GM18951 (cell line): Measurements from ENCODE around the gene OLFML2B.
"Not testable (repeated sequence)": the region's sequence is repeated elsewhere in the genome, so short reads cannot be mapped to it uniquely, and the experiment has no call there.

Experiments
- POLR2A ChIP-seq: IDR thresholded peaks from 4 replicates; pipeline ENCODE4 v1.6.1; 2011; ENCODE audit warnings: mild to moderate bottlenecking; ENCODE audit not compliant: insufficient read length, insufficient read depth; ENCODE audit errors: extremely low read depth
- in situ Hi-C: fragments of 300-500 bp; cut with MboI; formaldehyde crosslinking; loops from one replicate; pipeline ENCODE4 v1.12.0; 2022; ENCODE audit warnings: low sequenced_read_pairs, mixed read lengths, inconsistent platforms; ENCODE audit not compliant: unreplicated experiment

The OLFML2B gene

DNA sequence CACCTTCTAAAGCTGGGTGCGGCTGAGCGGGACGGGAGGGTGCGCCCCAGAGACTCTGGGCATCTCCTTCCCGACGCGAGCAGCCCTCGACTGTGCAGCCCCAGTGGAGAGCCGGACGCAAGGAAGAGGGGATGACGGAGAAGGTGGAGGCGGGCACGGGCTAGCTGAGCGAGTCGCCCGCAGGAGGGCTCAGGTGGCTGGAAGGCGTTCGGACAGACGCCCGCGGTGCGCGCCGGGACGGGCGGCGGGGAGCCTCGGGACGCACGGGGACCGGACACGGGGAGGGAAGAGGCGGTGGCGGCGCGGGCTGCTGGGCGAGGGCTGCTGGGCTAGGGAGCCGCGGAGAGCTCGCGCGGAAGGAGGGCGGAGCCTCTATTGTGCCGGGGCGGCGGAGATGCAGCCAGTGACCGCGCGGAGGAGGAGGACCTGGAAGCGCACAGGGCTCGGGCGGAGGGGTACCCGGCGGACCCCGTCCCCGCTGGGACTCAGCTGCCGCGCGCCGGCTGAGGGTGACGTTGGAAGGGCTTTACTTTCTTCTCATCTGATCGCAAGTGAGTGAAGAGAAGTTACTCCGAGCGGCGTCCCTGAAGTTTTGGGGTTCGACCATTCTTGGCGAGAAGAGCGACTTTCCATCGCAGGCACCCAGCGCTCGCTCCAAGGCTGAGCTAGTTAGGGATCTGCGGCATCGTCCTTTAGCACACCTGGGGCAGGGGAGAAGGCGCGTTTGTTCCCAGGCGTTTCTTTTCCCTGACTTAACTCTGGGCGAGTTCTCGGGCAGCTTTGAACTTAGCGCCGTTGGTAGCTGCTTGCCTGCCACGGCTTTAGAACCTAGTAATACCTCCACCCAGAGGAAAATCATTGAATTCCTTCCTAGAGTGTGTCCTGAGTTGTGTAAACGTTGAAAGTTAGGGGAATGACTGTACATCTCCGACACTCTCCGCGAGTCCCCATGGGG is at the start of gene OLFML2B:
TSS of gene OLFML2B (minus strand) at position 323 of the 955 bp plus-strand sequence. CDS start 439 bp downstream, outside the sequence.
- in situ Hi-C loops = no loop called here
- no peak for TF ChIP-seq POLR2A

DNA sequence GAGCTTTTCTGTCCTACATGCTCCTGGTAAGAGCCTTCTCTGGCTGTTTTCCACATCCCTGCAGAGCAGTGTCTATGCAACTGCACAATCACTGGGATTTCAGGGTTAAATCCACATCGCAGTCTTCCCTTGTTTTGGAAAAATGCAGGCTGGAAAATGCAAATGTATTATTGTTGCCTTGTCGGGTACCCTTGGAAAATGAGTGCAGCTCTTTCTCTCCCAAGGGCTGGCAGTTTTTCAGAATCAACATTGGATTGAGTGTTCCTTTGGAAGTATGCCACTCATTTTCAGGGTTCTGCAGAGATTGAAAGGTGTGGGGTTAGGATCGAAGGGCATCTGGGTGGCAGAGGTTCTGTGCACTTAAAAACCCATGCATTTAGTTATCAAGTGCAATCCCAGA is 49.1 kb upstream of the OLFML2B start:
- in situ Hi-C loops = no loop called here
- no peak for TF ChIP-seq POLR2A

DNA sequence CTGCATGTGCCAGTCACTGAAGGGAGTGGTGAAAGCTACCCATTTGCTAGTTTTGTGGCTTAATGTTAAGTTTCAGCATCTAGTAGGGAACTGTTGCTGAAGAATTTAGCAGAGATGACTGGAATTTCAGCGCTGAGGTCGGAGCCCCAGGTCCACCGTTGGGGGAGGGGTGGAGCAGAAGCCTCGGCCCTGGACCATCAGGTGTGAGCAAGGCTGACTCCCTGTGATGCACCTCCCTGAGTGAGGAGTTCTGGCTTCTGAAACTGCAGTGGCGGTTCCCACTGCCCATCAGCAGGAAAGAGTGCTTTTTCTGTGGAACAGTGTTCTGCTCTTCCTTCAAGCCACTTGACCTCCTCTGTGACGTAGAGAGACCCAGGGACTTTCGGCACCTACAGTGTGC is 47.2 kb upstream of the OLFML2B start:
- no peak for TF ChIP-seq POLR2A
- in situ Hi-C loops = no loop called here

DNA sequence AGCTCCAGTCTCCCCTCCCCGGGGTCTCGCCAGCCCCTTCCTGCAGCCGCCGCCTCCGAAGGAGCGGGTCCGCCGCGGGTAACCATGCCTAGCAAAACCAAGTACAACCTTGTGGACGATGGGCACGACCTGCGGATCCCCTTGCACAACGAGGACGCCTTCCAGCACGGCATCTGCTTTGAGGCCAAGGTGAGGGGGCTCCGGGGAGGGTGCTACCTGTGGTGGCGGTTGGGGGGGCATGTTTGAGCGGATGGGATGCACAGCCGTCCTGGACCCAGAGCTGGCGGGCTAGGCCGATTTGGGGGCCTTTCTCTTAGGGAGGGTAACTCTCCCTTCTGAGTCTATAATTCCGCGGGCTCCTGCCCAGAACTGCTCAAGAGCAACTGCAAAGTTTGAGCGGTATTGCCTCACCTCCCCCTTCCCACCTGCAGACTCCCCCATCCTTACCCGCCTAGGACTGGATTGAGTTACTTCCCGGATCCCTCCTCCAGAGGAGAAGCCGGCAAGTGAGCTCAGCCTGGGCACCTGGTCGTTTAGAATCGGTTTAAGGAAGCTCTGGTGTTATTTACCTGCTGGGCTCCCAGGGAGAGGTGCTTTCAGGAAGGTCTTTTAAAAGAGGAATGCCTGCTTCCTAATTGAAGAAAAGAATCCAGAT is 46.6 kb upstream of the OLFML2B start:
- TF ChIP-seq POLR2A = no peak
- in situ Hi-C loops = no loop called here

DNA sequence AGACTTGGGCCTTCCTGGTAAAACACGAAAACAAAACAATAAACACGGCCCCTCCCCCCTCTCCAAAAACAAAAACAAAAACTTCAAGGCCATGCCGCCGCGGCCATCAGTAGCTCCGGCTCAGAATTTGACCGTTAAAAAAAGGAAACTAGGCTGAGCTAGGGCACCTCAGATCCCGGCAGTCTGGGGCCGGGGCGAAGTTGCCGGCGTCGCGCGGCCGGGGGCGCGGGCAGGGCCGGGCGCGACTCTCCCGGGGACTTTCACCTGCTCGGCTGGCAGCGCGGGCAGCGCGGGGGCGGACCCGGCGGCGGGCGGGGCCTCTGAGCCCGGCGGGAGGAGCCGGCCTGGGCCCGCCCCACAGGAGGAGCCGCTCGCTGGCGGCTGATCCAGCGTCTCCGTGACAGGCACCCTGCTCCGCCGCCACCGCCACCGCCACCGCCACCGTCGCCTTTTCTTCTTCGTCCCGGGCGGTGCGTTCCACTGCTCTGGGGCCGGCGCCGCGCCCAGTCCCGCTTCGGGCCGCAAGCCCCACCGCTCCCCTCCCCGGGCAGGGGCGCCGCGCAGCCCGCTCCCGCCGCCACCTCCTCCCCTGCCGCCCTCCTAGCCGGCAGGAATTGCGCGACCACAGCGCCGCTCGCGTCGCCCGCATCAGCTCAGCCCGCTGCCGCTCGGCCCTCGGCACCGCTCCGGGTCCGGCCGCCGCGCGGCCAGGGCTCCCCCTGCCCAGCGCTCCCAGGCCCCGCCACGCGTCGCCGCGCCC is 45.8 kb upstream of the OLFML2B start, which contains the start of gene NOS1AP:
TSS of gene NOS1AP (plus strand) at position 358 of the 760 bp plus-strand sequence. CDS start 487 bp downstream, outside the sequence.
- in situ Hi-C loops = no loop called here

DNA sequence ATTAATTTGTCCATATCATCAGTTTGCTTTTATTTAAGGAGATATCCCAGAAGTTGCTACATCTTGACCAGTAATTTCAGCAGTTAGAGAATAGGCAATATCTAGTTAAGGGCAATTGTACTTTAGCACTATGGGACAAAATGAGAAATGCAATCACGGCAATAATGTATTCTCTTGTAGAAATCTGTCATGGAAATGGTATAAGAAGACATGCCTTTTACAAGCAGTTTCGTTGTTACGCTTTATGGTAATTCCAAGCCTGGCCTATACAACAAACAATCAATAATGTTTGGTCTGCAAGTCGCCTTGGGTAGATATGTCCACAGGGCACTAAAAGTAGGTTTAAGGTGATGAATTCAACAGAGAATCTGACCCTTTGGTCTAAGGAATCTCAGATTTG is 44.6 kb upstream of the OLFML2B start:
- TF ChIP-seq POLR2A = no peak
- in situ Hi-C loops = no loop called here

More for the DNA sequence above, 45.8 kb upstream of the OLFML2B start, which contains the start of gene NOS1AP:
- no peak for TF ChIP-seq POLR2A

DNA sequence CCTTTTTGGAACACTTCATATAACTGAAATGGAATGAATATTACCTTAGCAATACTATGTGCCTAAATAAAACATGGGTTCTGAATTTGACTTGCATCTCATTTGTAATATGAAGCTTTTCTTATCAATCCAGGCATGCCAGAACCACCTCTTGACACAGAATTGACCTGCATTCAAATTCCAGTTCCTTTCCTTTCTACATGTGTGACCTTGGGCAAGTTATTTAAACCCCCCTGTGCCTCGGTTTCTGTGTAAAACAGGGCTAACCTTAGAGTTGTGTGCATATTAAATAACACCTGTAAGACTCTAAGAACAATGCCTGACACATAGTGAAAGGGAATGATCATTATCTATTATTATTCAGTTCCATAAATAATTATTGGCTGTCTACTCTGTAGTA is 43.8 kb upstream of the OLFML2B start:
- in situ Hi-C loops = no loop called here
- no peak for TF ChIP-seq POLR2A

DNA sequence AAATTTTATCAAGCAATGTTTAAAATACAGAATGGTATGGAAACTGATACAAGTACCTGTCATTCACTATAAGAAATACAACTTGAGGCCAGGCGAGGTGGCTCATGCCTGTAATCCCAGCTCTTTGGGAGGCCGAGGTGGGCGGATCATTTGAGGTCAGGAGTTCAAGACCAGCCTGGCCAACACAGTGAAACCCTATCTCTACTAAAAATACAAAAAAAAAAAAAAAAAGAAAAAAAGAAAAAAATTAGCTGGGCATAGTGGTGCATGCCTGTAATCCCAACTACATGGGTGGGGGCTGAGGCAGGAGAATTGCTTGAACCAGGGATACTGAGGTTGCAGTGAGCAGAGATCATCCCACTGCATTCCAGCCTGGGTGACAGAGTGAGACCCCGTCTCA is 43.2 kb upstream of the OLFML2B start:
- in situ Hi-C loops = not testable (repeated sequence)

DNA sequence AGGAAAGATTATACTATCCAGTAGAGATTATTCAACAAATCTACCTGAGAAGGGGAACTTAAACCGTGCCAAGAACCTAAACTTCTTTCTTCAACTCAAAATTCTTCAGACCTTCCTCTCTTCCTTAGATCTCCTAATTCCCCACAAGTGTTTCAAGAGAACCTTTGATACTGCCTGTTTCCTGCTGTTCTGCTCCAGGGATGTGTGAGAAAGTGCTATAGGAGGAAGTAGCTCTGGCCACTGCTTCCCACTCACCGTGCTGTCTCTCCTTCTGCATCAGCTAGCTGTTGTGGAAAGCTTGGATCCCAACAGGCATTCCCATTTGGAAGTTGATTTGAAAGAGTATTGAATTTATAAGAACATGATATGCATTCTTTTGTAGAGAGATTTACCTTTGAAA is 41.3 kb upstream of the OLFML2B start:
- in situ Hi-C loops = no loop called here
- TF ChIP-seq POLR2A = no peak

DNA sequence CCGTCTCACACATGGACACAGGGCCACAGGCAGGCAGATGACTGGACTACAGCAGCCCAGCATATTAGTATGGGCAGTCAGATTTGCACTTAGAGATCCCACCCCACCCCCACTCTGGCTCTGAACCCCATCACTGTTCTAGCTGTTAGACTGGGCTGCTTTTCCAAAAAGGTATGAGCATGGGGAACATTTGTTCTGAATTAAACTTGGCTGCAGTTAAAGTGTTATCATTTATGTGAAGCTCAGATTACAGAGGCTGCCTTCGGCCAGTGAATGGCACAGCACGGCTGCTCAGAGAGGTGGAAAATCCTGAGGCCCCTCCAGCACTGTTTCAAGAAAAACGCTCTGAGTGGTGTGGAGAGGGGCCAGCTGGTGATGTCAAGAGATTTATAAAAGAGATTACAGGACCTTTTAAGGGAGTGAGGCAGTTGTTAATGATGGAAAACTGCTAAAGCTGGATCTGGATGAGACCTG is 38.9 kb upstream of the OLFML2B start:
- no peak for TF ChIP-seq POLR2A

DNA sequence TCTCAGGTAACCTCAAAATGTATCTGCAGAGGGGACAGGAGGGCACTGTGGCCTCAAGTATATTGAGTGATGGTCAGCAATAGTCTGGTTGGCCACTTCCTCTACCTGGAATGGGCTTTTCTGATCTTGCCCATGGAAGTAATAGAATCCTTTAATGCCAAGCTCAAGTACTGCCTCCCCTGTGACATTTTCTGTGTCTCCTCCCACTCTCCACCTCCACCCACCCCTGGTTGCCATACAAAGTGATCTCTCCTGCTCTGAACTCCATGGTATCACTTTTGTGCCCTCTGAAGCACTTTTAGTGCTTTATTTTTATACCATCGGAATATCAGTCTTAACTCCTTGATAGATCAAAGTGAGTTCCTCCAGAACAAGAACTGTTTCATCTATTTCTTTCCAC is 36.6 kb upstream of the OLFML2B start:
- in situ Hi-C loops = no loop called here

More for the DNA sequence above, 38.9 kb upstream of the OLFML2B start:
- in situ Hi-C loops = no loop called here

DNA sequence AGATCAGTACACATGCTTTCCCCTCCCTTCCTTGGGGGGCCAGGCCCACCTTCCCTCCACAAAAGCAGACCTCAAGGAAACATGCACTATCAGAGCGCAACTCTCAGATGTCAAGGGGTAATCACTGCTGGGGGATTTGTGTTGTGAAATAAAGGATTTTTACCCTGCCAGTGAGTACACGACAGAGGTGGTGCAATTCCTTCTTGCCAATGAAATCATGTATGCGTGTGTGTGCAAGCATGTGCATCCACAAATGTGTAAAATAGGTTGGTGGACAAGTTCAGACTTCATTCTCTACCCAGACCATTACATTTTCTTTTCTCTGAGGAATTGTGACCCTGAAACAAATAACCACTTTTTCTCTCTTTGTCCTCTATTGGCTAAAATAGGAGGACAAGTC is 36.1 kb upstream of the OLFML2B start:
- TF ChIP-seq POLR2A = no peak
- in situ Hi-C loops = no loop called here

More for the DNA sequence above, 36.6 kb upstream of the OLFML2B start:
- no peak for TF ChIP-seq POLR2A

DNA sequence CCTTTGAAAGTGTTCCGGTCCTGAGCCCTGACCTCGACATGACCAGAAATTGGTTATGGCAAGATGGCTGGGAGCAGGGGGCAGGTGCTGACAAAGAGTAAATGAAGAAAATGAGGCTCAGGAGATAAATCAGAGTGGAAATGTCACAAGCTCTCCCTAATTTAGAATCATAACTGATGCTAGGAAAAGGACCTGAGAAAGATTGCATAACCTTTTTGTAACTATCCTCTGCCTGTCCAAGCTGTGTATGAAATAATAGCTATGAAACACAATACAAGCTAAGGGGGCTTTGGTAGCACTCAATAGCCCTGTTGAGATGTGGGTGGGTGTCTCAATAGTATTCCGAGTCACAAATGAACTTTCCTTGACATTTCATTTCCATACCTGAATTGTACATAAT is 32.9 kb upstream of the OLFML2B start:
- TF ChIP-seq POLR2A = no peak
- in situ Hi-C loops = no loop called here

DNA sequence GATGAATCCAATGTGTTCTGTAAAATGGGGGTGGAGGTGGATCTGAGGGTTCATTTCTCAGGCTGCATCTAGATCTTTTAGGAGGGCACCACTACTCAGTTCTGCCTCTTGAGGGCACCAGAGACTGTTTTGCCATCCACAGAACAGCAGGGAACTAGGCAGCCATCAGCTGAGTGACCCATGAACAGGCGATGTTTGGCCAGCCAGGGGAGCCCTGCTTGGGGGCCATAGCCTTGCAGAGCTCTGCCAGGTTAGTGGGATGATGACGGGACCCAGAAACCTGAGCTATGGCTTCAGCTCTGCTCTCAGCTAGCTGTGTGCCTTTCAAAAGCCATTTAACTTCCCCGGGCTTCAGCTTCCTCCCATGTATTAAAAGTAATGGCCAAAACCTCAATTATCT is 32.4 kb upstream of the OLFML2B start:
- in situ Hi-C loops = no loop called here
- TF ChIP-seq POLR2A = no peak
